DND-41 (cell line): ENCODE measurements around the gene SKAP1.
"Not testable (repeated sequence)": the region's sequence is repeated elsewhere in the genome, so short reads cannot be mapped to it uniquely, and the experiment has no call there.

ENCODE experiments used
- ATAC-seq: fragments of 200-7000 bp; cut with Tn5 transposase; 3 replicates; pipeline ENCODE4 v1.9.1; 2021; ENCODE audit warnings: low read depth; ENCODE audit not compliant: insufficient read depth
- DNase-seq: peaks from one replicate; pipeline ENCODE4 v3.0.0-alpha.2; 2020
- H2AFZ ChIP-seq: 2 replicates; pipeline ENCODE4 v1.6.0; 2012; ENCODE audit warnings: low read depth, low read length
- H3K27ac ChIP-seq: 2 replicates; pipeline ENCODE4 v1.5.1; 2012; ENCODE audit warnings: low read length, inconsistent platforms
- H3K27me3 ChIP-seq: fragments of 200-600 bp; sonication (generic); 2 replicates; pipeline ENCODE4 v1.6.0; 2012; ENCODE audit warnings: low read length, mild to moderate bottlenecking, inconsistent platforms; ENCODE audit not compliant: insufficient read depth, poor library complexity
- H3K36me3 ChIP-seq: 2 replicates; pipeline ENCODE4 v1.5.1; 2012; ENCODE audit warnings: low read length, inconsistent platforms; ENCODE audit not compliant: insufficient read depth
- H3K4me1 ChIP-seq: 2 replicates; pipeline ENCODE4 v1.5.1; 2012; ENCODE audit warnings: mild to moderate bottlenecking, low read length; ENCODE audit not compliant: insufficient read depth
- H3K4me2 ChIP-seq: 2 replicates; pipeline ENCODE4 v1.6.0; 2012; ENCODE audit warnings: mild to moderate bottlenecking, moderate library complexity, low read length, inconsistent platforms; ENCODE audit not compliant: insufficient read depth
- H3K4me3 ChIP-seq, 2 experiments: fragments of 200-600 bp in 1 of 2; shearing (Covaris generic) in 1 of 2; 2 replicates each; pipeline ENCODE4 v1.5.1; 2012 to 2016; ENCODE audit warnings: inconsistent platforms in 2 of 2, low read length in 2 of 2, mild to moderate bottlenecking in 2 of 2, low read depth in 1 of 2, moderate library complexity in 1 of 2
- H3K79me2 ChIP-seq: 2 replicates; pipeline ENCODE4 v1.6.0; 2012; ENCODE audit warnings: low read length, inconsistent platforms; ENCODE audit not compliant: insufficient read depth
- H3K9ac ChIP-seq: 2 replicates; pipeline ENCODE4 v1.6.0; 2012; ENCODE audit warnings: low read depth, mild to moderate bottlenecking, inconsistent platforms, low read length, moderate library complexity
- H3K9me3 ChIP-seq: 2 replicates; pipeline ENCODE4 v1.5.1; 2012; ENCODE audit warnings: low read length, moderate library complexity, mild to moderate bottlenecking, inconsistent platforms; ENCODE audit not compliant: insufficient read depth, severe bottlenecking
- H4K20me1 ChIP-seq: 2 replicates; pipeline ENCODE4 v1.6.0; 2012; ENCODE audit warnings: low read length; ENCODE audit not compliant: insufficient read depth
- CTCF ChIP-seq: IDR thresholded peaks from 2 replicates; pipeline ENCODE4 v1.5.1; 2012; ENCODE audit warnings: borderline replicate concordance, low read length, moderate library complexity, mild to moderate bottlenecking; ENCODE audit not compliant: poor library complexity, severe bottlenecking; ENCODE audit errors: extremely low read depth
- EZH2 ChIP-seq: IDR thresholded peaks from 3 replicates; pipeline ENCODE4 v1.6.1; 2012; ENCODE audit warnings: borderline replicate concordance, low read depth, mild to moderate bottlenecking, moderate library complexity, low read length, inconsistent platforms; ENCODE audit not compliant: severe bottlenecking

Gene SKAP1

GRCh38 chr17:48247603-48248002 lies 182.4 kb downstream of the SKAP1 start:
- no peaks in the 10 kb centered on the region for H3K9me3 ChIP-seq
- TF ChIP-seq EZH2 (no peak), CTCF (no peak)
- H3K4me1 ChIP-seq: no peaks in the 10 kb centered on the region
- H3K27ac ChIP-seq: no peak overlapping the region
- no peaks in the 10 kb centered on the region for H4K20me1 ChIP-seq
- H3K4me3 ChIP-seq: no peak overlapping the region
- H3K9ac ChIP-seq: no peak overlapping the region
- H3K79me2 ChIP-seq: no peaks in the 10 kb centered on the region
- no peaks in the 10 kb centered on the region for H3K36me3 ChIP-seq
- no peak overlapping the region for H2AFZ ChIP-seq
- DNase-seq: no peak
- ATAC-seq: no peak
- peaks cover 40% of the 10 kb centered on the region for H3K27me3 ChIP-seq
- H3K4me2 ChIP-seq: no peak overlapping the region

GRCh38 chr17:48247038-48247437 lies 183.0 kb downstream of the SKAP1 start:
- TF ChIP-seq EZH2 (no peak), CTCF (no peak)
- no peaks in the 10 kb centered on the region for H3K9me3 ChIP-seq
- no peak overlapping the region for H3K4me3 ChIP-seq
- H3K9ac ChIP-seq: no peak overlapping the region
- no peak overlapping the region for H2AFZ ChIP-seq
- H3K27ac ChIP-seq: no peak overlapping the region
- DNase-seq: no peak
- no peaks in the 10 kb centered on the region for H4K20me1 ChIP-seq
- peaks cover 45% of the 10 kb centered on the region for H3K27me3 ChIP-seq
- H3K4me2 ChIP-seq: no peak overlapping the region
- no peaks in the 10 kb centered on the region for H3K36me3 ChIP-seq
- no peaks in the 10 kb centered on the region for H3K4me1 ChIP-seq
- no peak for ATAC-seq
- H3K79me2 ChIP-seq: no peaks in the 10 kb centered on the region

GRCh38 chr17:48246612-48247011 lies 183.4 kb downstream of the SKAP1 start:
- Histone ChIP-seq H3K9ac (no peak overlapping the region), H3K4me1 (no peaks in the 10 kb centered on the region), H3K9me3 (no peaks in the 10 kb centered on the region), H3K36me3 (no peaks in the 10 kb centered on the region), H2AFZ (no peak overlapping the region), H3K4me2 (no peak overlapping the region), H4K20me1 (no peaks in the 10 kb centered on the region), H3K4me3 (no peak overlapping the region), H3K79me2 (no peaks in the 10 kb centered on the region), H3K27ac (no peak overlapping the region), H3K27me3 (peaks cover 49% of the 10 kb centered on the region)
- DNase-seq: no peak
- ATAC-seq: no peak
- TF ChIP-seq EZH2 (no peak), CTCF (no peak)

- not testable (repeated sequence) for H3K79me2 ChIP-seq, ATAC-seq, H3K27ac ChIP-seq, H3K4me3 ChIP-seq, DNase-seq, H4K20me1 ChIP-seq, H3K36me3 ChIP-seq, H3K4me1 ChIP-seq, H2AFZ ChIP-seq, H3K9ac ChIP-seq, H3K4me2 ChIP-seq, H3K9me3 ChIP-seq
- peaks cover 45% of the 10 kb centered on the region for H3K27me3 ChIP-seq
Measured at GRCh38 chr17:48245465-48246033, 184.5 kb downstream of the SKAP1 start.
